Measurements from ENCODE around the gene DSTN.
"Not testable (repeated sequence)": the region's sequence is repeated elsewhere in the genome, so short reads cannot be mapped to it uniquely, and the experiment has no call there.

Gene DSTN

DNA sequence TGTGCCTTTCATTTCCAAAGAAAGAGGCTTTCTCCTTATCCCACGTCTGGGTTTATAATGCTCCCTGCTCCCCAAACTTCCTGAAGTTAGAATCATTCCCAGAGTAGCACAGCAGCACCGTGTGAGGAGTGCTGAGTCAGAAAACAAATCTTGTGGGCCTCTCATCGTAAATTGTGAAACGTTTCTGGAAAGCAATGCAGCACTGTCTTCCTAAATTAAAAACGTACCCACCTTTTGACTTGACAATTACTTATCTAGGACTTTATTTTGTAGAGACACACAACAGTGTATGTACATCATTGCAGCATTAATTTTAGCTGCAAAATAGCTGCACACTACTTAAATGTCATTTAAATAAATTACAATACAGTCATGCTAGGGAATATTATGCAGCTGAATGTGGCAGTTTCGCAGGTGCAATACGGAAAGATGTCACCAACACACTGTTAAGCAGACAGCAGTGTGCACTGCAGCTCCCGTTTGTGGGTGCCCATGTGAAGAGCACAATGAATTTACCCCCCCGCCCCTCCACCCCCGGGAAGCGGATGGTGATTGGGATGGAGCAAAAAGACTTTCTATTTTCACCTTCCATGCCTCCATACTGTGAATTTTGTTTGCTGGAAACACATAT, 81.4 kb downstream of the DSTN start:
- no peak for DNase-seq (ENCODE audit: low spot score)

DNA sequence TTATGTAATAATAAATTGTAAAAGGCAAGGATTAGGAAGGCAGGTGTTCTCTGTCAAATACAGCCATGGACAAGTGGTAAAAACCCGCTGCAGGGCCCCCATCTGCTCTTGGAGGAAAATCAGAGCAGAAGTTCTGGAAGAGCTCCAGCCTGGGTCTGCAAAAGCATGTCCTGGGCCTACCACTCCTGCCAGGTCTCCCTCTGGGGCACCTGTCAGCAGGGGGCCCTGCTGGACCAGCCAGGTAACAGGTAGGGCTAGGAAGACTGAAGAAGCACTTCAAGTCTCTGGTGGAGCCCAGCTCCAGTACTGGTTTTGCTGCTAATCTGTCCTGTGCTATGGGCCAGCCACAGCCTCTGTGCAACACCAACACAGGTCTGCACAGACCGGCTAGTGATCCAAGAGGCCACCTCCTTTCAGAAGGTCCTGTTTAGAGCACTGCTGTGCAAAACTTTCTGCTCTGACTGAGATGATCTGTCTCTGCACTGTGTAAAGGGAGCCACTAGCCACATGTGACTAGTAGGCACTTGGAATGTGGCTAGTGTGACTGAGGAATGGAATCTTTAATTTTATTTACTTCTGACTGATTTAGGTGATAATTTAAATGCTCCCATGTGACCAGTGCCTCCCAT, 82.0 kb downstream of the DSTN start:
- DNase-seq (ENCODE audit: low spot score) = no peak

GRCh38 chr20:17652411-17652810, 82.5 kb downstream of the DSTN start:
- DNase-seq (ENCODE audit: low spot score) = no peak

DNA sequence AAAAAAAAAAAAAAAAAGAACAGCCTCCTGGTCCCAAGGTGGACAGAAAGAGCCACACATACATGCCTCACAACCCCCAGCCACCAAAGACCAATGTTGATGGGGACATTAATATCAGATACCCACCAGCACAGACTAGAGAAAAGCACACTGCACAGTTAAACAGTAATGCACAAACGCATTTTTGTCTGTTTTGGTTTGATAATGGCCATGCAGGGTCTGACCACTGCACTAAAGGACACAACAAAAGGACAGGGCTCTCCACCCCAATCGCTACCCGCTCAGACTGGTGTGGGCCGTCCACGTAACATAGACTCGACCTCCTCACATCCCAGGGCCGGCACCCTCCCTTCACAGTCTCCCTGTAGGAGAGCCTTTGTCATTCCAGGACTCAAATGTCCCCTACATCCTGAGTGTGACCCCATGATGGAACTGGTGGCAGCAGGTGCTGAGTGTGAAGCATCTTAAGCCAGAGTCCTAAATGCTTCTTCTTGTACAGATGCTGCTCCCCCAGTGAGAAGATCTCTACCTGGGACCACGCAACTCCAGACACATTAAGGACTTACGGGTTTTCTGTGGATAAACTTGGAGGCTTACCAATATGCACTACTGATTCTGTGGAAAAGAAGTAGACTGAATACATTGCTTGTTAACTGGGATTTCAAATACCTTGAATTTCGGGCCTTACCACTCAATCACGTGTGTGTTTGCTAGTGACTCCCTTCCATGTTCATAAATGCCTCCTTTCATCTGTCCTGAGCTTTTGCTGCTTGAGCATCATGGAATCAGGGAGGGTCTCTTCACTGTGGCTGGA, 84.2 kb downstream of the DSTN start:
- peak; percentile 12 for DNase-seq (ENCODE audit: low spot score)

DNA sequence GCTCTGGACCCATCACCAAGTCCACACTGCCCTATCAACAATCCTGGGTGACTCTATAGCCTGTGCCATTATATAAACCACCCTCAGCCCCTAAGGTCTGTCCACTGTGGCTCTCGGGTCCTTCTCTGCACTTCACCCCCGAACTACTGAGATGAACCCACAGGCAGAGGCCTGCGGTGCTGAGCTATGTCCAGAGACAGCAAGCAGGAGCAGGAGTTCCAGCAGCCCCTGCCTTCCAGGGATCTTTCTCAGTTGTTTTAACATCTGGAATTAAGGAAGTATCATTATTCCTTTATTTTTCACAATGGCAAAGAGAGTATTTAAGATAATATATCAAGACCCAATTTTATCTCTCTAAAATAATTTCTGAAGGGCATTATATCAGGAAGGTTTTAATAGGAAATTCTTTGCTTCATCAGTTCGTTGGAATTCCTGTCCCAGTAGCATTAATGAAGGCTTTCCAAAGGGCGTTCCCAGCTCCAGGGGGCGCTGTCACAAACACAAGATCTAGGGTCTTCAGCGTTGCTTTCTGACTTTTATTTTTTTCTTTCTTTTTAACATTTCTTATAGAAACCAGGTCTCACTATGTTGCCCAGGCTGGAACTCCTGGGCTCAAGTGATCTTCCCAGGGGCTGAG, 84.9 kb downstream of the DSTN start:
- DNase-seq (ENCODE audit: low spot score) = peak; percentile 59

- DNase-seq (ENCODE audit: low spot score) = peak; percentile 42
Observed at GRCh38 chr20:17655286-17655651, 85.4 kb downstream of the DSTN start.

DNA sequence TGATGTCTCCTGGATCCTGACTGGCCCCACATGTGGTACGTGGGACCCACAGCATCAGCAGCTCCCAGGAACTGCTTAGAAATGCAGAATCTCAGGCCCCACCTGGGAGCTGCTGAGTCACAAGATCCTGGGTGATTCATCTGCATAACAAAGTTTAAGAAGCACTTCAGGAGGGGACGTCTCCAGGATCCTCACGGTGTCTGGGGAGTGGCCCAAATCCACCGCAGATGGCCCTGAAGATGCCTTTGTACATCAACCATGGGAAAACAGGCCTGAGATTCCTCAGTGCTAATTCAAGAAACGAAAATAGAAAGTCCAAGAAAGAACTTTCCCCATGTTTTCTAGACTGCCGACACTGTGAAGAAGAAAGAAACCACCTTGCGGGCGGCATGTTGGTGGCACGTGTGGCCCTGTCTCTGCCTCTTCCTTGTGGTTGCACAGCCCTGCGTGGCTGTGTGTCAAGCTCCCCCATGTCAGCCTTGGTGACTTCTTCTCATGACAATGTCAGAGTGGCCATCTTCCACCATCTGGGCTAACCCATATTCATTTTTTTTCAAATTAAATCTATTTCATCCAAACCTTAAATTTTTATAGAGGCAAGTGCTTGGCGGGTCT, 86.1 kb downstream of the DSTN start:
- DNase-seq (ENCODE audit: low spot score) = no peak

- DNase-seq (ENCODE audit: low spot score) = no peak
Observed at GRCh38 chr20:17657079-17657825, 87.4 kb downstream of the DSTN start.

GRCh38 chr20:17657898-17658647, 88.2 kb downstream of the DSTN start:
- DNase-seq (ENCODE audit: low spot score) = no peak

DNA sequence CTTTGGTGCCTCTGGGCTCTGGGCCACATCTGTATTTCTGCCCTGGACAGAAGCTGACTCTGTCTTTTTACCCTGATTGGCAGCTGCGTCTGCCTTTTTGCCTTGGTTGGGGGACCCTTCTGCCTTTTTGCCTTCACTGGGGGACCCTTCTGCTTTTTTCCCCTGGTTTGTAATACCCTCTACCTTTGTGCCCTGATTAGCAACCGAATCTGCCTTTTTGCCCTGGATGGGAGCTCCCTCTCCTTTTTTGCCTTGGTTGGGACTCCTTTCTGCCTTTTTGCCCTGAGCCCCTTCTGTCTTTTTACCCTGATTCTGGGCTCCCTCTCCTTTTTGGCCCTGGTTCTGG, 88.7 kb downstream of the DSTN start:
- no peak for DNase-seq (ENCODE audit: low spot score)

- not testable (repeated sequence) for DNase-seq (ENCODE audit: low spot score)
Observed at GRCh38 chr20:17659344-17659743, 89.5 kb downstream of the DSTN start.
